ENCODE results near the gene BMP4. TPM values are rescaled to one million over a fixed set of nuclear protein-coding genes. Genes with fewer than 3 reads are reported as not detected.

The BMP4 gene
- total RNA-seq, 1 donor from 2014 or later, result 36.4 TPM

GRCh38 chr14:53947452-53948204, 9.0 kb downstream of the BMP4 start:
- no peak for DNase-seq (ENCODE audit: extremely low spot score, unreplicated experiment)
- Mint-ChIP-seq H3K27ac (no peak overlapping the region), H3K4me3 (peak overlapping the region; percentile 64), H3K36me3 (peaks cover 24% of the 10 kb centered on the region), H3K9me3 (no peaks in the 10 kb centered on the region), H3K27me3 (peaks cover 67% of the 10 kb centered on the region), H3K4me1 (ENCODE audit: unreplicated experiment) (peaks cover 31% of the 10 kb centered on the region)
- no peak for TF ChIP-seq CTCF (conservative IDR thresholded peaks at IDR 0.05)

GRCh38 chr14:53947094-53947445, 9.6 kb downstream of the BMP4 start:
- Mint-ChIP-seq H3K4me3 (peak overlapping the region; percentile 64), H3K4me1 (ENCODE audit: unreplicated experiment) (peaks cover 26% of the 10 kb centered on the region), H3K36me3 (peaks cover 23% of the 10 kb centered on the region), H3K27ac (no peak overlapping the region), H3K27me3 (peaks cover 62% of the 10 kb centered on the region), H3K9me3 (no peaks in the 10 kb centered on the region)
- DNase-seq (ENCODE audit: extremely low spot score, unreplicated experiment), result no peak
- no peak for TF ChIP-seq CTCF (conservative IDR thresholded peaks at IDR 0.05)

GRCh38 chr14:53946404-53947093, 10.1 kb downstream of the BMP4 start:
- Mint-ChIP-seq H3K36me3 (peaks cover 18% of the 10 kb centered on the region), H3K27me3 (peaks cover 56% of the 10 kb centered on the region)

GRCh38 chr14:53946071-53946403, 10.6 kb downstream of the BMP4 start:
- Mint-ChIP-seq H3K4me1 (ENCODE audit: unreplicated experiment) (peaks cover 16% of the 10 kb centered on the region), H3K36me3 (peaks cover 14% of the 10 kb centered on the region), H3K27ac (no peak overlapping the region), H3K9me3 (no peaks in the 10 kb centered on the region), H3K4me3 (peak overlapping the region; percentile 65), H3K27me3 (peaks cover 51% of the 10 kb centered on the region)
- no peak for TF ChIP-seq CTCF (conservative IDR thresholded peaks at IDR 0.05)
- DNase-seq (ENCODE audit: extremely low spot score, unreplicated experiment), result no peak

More at GRCh38 chr14:53946404-53947093, 10.1 kb downstream of the BMP4 start:
- Mint-ChIP-seq H3K9me3 (no peaks in the 10 kb centered on the region), H3K4me1 (ENCODE audit: unreplicated experiment) (peaks cover 21% of the 10 kb centered on the region), H3K27ac (no peak overlapping the region), H3K4me3 (peak overlapping the region; percentile 65)
- TF ChIP-seq CTCF (conservative IDR thresholded peaks at IDR 0.05), result peak; percentile 25
- no peak for DNase-seq (ENCODE audit: extremely low spot score, unreplicated experiment)

- no peak for TF ChIP-seq CTCF (conservative IDR thresholded peaks at IDR 0.05)
- Mint-ChIP-seq H3K4me1 (ENCODE audit: unreplicated experiment) (peaks cover 11% of the 10 kb centered on the region), H3K36me3 (peaks cover 4% of the 10 kb centered on the region), H3K4me3 (peak overlapping the region; percentile 27), H3K27me3 (peaks cover 37% of the 10 kb centered on the region), H3K9me3 (no peaks in the 10 kb centered on the region), H3K27ac (no peak overlapping the region)
- DNase-seq (ENCODE audit: extremely low spot score, unreplicated experiment), result no peak
These were observed 12.9 kb downstream of the BMP4 start for GRCh38 chr14:53943751-53944083.

Measured in type B pancreatic cell (in vitro differentiated cells).